AG04449 (cell line): ENCODE data around the gene ADAMTS6.
A peak's percentile ranks its signal among the peaks of the same experiment; 100 is the strongest.
"Not testable (repeated sequence)": the region's sequence is repeated elsewhere in the genome, so short reads cannot be mapped to it uniquely, and the experiment has no call there.

ENCODE experiments used
- CTCF ChIA-PET: fragments of 350-600 bp; formaldehyde crosslinking; extraction: SDS; loops from one replicate; lab custom pipeline; 2021; ENCODE audit warnings: antibody characterized with exemption; lab: Yijun Ruan, JAX
- POLR2A ChIA-PET: fragments of 400-600, 350-600 bp; formaldehyde crosslinking; extraction: SDS; loops from one replicate; lab custom pipeline; 2020; ENCODE audit warnings: antibody characterized with exemption, inconsistent platforms; lab: Yijun Ruan, JAX
- DNase-seq: peaks from one replicate; pipeline ENCODE4 v3.0.0-alpha.2; 2010; ENCODE audit warnings: low read depth, low spot score
- H3K4me3 ChIP-seq: 2 replicates; pipeline ENCODE4 v1.5.1; 2011; ENCODE audit warnings: low read depth, mild to moderate bottlenecking, control low read depth, low read length
- TF ChIP-seq, protein P1 (sequence below): IDR thresholded peaks from one replicate; pipeline ENCODE4 v1.5.1; 2011; ENCODE audit warnings: mild to moderate bottlenecking, moderate library complexity, low read length, control low read depth, inconsistent platforms; ENCODE audit not compliant: insufficient read depth; ENCODE audit errors: missing control alignments

Gene ADAMTS6

DNA sequence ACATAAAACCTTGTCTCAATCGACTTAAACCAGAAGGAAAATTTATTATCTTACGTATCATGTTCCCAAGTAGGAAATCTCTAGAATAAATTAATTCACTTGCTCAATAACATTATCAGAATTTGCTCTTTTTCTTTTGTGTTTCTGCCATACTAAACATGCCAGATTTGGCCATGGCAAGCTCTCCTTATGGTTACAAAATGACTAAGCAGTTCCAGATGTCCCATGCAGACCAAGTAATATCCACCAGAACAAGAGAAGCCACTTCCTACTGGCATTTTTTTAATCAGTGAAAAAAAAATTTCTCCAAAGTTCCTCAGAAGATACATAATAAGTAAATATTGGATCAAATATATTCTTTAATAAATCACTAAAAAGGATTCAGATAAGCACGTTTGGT lies 25.2 kb upstream of the ADAMTS6 start:
- TF ChIP-seq, protein P1, sequence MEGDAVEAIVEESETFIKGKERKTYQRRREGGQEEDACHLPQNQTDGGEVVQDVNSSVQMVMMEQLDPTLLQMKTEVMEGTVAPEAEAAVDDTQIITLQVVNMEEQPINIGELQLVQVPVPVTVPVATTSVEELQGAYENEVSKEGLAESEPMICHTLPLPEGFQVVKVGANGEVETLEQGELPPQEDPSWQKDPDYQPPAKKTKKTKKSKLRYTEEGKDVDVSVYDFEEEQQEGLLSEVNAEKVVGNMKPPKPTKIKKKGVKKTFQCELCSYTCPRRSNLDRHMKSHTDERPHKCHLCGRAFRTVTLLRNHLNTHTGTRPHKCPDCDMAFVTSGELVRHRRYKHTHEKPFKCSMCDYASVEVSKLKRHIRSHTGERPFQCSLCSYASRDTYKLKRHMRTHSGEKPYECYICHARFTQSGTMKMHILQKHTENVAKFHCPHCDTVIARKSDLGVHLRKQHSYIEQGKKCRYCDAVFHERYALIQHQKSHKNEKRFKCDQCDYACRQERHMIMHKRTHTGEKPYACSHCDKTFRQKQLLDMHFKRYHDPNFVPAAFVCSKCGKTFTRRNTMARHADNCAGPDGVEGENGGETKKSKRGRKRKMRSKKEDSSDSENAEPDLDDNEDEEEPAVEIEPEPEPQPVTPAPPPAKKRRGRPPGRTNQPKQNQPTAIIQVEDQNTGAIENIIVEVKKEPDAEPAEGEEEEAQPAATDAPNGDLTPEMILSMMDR = no peak
- ChIA-PET CTCF (no interaction called here), POLR2A (no interaction called here)
- H3K4me3 ChIP-seq = no peak overlapping the region
- DNase-seq = no peak

GRCh38 chr5:65489119-65489518 lies 7.4 kb upstream of the ADAMTS6 start:
- CTCF ChIA-PET = no interaction called here
- POLR2A ChIA-PET = no interaction called here
- TF ChIP-seq, protein P1 = no peak
- no peak for DNase-seq
- no peak overlapping the region for H3K4me3 ChIP-seq

DNA sequence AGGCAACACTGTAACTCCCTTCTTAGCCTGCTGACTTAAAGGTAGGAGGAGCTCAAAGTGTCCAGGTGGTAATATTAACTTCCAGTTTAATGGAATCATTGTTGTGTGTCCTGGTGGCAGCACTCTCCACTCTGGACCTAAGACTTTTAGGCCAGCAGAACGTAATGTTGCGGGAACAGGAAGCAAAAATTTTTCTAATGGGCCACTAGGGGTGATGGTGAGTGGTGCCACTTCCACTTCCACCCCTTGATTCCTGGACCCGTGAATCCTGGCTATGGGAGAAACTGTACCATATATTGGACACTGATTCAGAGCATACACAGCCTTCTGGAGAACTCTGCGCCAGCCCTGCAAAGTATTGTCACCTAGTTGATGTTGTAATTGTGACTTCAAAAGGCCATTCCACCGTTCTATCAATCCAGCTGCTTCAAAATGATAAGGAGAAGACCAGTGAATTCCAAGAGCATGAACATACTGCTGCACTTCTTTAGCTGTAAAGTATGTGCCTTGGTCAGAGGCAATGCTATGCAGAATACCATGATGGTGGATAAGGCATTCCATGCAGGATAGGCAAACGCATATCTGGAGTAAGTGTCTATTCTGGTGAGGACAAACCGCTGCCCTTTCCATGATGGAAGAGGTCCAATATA lies 6.4 kb upstream of the ADAMTS6 start:
- CTCF ChIA-PET, H3K4me3 ChIP-seq, DNase-seq, POLR2A ChIA-PET: not testable (repeated sequence)

- POLR2A ChIA-PET = not testable (repeated sequence)
Observed at GRCh38 chr5:65486803-65487202, 5.1 kb upstream of the ADAMTS6 start.

DNA sequence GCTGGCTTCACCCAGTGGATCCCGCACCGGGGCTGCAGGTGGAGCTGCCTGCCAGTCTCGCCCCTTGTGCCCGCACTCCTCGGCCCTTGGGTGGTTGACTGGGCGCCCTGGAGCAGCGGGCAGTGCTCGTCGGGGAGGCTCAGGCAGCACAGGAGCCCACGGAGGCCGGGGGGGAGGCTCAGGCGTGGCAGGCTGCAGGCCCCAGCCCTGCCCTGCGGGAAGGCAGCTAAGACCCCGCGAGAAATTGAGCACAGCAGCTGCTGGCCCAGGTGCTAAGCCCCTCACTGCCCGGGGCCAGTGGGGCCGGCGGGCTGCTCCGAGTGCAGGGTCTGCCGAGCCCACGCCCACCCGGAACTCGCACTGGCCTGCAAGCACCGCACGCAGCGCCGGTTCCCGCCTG lies 3.7 kb upstream of the ADAMTS6 start:
- CTCF ChIA-PET = interaction anchor here (0.7 to 8.6 kb wide), 11 partner anchors 12 to 850 kb away, joined by 3 to 140 read pairs (median 5); no protein-coding TSS in a partner anchor

More at GRCh38 chr5:65486803-65487202, 5.1 kb upstream of the ADAMTS6 start:
- not testable (repeated sequence) for DNase-seq, H3K4me3 ChIP-seq
- CTCF ChIA-PET = interaction anchor here (0.6 to 8.6 kb wide), 7 partner anchors 23 to 852 kb away, joined by 3 to 140 read pairs (median 4); no protein-coding TSS in a partner anchor

DNA sequence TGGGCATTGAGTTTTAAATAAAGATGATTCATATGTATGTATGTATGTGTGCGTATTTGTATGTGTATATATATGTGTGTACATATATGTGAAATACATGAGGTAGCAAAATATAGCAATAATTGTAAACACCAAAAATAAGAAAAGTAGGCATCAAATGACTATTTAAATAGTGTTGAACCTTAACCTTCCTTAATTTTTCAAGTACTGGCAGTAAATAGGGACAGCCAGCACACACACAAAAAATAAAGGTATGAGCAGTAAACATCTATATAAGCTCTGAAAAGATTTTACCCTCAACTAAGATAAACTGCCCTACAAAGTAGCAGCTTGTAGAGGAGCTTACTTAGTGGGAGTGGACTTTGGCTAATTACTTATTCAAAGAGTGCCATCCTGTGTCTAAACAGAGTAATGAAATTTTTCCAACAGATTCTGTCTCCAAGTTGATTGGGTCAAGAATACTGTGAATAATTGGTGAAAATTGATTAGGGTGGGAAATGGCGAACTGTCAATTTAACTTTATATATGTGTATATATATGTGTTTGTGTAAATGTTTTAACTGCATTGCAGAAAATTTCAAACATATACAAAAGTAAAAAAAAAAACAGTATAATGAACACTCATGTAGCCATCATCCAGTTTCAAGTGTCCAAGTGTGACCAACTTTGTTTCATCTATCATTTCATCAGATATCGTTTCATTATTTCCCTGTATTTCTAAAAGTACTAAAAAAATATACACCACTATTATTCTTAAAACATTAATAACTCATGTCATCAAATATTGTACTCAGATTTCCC lies 2.0 kb upstream of the ADAMTS6 start:
- H3K4me3 ChIP-seq = peak overlapping the region; percentile 72
- no peak for DNase-seq
- ChIA-PET POLR2A (interaction anchor here (0.8 to 0.9 kb wide), 2 partner anchors 325 to 673 kb away, joined by 3 to 5 read pairs; no protein-coding TSS in a partner anchor), CTCF (interaction anchor here (0.6 to 8.6 kb wide), 38 partner anchors 9 to 1255 kb away, joined by 3 to 140 read pairs (median 4); no protein-coding TSS in a partner anchor)
- TF ChIP-seq, protein P1 = no peak

More for the DNA sequence above, 3.7 kb upstream of the ADAMTS6 start:
- POLR2A ChIA-PET = no interaction called here
- DNase-seq = no peak
- no peak overlapping the region for H3K4me3 ChIP-seq
- TF ChIP-seq, protein P1 = no peak
